ENCODE data around the gene HDAC6. TPM values are rescaled to one million over a fixed set of nuclear protein-coding genes. Genes with fewer than 3 reads are reported as not detected.

The HDAC6 gene
- total and polyA plus RNA-seq, 10 of the 15 experiments (the other 5 are each of a cell fraction or from before 2014, with no cell fraction given): 8.3 to 47.0 (median 34.1) TPM

DNA sequence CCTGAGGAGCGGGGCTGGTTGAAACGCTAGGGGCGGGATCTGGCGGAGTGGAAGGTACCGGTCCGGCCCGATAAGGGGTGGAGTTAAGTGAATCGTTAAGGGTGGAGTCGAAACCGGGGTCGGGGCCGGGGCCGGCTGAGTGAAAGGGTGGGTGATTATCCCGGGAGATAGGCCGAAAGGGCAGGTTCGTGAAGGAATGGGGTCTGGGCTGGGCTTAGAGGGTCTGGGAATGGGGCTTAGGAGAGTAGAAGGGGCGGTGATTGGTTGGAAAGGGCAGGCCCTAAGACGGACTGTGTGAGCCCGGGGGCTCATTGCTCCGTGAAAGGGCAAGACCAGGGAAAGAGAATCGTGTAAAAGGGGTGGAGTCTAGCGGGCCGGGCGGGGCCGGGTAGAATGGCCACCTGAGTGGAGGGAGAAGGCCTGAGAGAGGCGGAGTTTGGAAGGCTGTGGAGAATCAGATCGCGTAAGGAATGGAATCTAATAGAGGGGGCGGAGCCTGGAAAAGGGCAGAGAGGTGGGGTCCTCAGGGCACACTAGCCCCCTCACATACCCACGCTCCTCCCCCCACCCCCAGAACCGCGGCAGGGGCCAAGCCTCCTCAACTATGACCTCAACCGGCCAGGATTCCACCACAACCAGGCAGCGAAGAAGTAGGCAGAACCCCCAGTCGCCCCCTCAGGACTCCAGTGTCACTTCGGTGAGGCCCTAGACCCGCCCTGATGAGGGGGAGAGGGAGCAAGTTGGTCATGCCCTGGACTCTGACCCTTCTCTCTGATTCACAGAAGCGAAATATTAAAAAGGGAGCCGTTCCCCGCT lies 430 bp downstream of the HDAC6 start (continued):
- TF ChIP-seq, protein P1, sequence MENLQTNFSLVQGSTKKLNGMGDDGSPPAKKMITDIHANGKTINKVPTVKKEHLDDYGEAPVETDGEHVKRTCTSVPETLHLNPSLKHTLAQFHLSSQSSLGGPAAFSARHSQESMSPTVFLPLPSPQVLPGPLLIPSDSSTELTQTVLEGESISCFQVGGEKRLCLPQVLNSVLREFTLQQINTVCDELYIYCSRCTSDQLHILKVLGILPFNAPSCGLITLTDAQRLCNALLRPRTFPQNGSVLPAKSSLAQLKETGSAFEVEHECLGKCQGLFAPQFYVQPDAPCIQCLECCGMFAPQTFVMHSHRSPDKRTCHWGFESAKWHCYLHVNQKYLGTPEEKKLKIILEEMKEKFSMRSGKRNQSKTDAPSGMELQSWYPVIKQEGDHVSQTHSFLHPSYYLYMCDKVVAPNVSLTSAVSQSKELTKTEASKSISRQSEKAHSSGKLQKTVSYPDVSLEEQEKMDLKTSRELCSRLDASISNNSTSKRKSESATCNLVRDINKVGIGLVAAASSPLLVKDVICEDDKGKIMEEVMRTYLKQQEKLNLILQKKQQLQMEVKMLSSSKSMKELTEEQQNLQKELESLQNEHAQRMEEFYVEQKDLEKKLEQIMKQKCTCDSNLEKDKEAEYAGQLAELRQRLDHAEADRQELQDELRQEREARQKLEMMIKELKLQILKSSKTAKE (IDR thresholded peaks at IDR 0.05; ENCODE audit: low read depth, poor library complexity, severe bottlenecking): no peak
- no peak for TF ChIP-seq SRF (IDR thresholded peaks at IDR 0.05; ENCODE audit: low read depth in 2 of 2, low read length in 2 of 2)
- no peak for TF ChIP-seq RB1 (IDR thresholded peaks at IDR 0.05; ENCODE audit: borderline replicate concordance)
- peak; percentile 93 for TF ChIP-seq NBN (IDR thresholded peaks at IDR 0.05)
- no peak for TF ChIP-seq ZZZ3 (IDR thresholded peaks at IDR 0.05; ENCODE audit: control insufficient read depth, insufficient read length, low read depth)
- TF ChIP-seq, protein P2, sequence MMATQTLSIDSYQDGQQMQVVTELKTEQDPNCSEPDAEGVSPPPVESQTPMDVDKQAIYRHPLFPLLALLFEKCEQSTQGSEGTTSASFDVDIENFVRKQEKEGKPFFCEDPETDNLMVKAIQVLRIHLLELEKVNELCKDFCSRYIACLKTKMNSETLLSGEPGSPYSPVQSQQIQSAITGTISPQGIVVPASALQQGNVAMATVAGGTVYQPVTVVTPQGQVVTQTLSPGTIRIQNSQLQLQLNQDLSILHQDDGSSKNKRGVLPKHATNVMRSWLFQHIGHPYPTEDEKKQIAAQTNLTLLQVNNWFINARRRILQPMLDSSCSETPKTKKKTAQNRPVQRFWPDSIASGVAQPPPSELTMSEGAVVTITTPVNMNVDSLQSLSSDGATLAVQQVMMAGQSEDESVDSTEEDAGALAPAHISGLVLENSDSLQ (IDR thresholded peaks at IDR 0.05): peak; percentile 28; the same call in 1 of the 2 replicates
- no peak for TF ChIP-seq POLR2AphosphoS2 (IDR thresholded peaks at IDR 0.05; ENCODE audit: low read depth, low read length)
- TF ChIP-seq ZNF384 (IDR thresholded peaks at IDR 0.05; ENCODE audit: borderline replicate concordance, low read depth, low read length): no peak
- TF ChIP-seq RAD51 (IDR thresholded peaks at IDR 0.05): no peak
- TF ChIP-seq PML (IDR thresholded peaks at IDR 0.05; ENCODE audit: low read length): no peak
- no peak for TF ChIP-seq POU2F2 (IDR thresholded peaks at IDR 0.05; ENCODE audit: borderline replicate concordance, low read depth, low read length)
- no peak for TF ChIP-seq BMI1 (IDR thresholded peaks at IDR 0.05; ENCODE audit: borderline replicate concordance)
- no peak for TF ChIP-seq ZNF622 (IDR thresholded peaks at IDR 0.05)
- TF ChIP-seq HCFC1 (IDR thresholded peaks at IDR 0.05; ENCODE audit: low read length): no peak
- TF ChIP-seq JUND (IDR thresholded peaks at IDR 0.05; ENCODE audit: low read depth, low read length): no peak
- TF ChIP-seq, protein P3, sequence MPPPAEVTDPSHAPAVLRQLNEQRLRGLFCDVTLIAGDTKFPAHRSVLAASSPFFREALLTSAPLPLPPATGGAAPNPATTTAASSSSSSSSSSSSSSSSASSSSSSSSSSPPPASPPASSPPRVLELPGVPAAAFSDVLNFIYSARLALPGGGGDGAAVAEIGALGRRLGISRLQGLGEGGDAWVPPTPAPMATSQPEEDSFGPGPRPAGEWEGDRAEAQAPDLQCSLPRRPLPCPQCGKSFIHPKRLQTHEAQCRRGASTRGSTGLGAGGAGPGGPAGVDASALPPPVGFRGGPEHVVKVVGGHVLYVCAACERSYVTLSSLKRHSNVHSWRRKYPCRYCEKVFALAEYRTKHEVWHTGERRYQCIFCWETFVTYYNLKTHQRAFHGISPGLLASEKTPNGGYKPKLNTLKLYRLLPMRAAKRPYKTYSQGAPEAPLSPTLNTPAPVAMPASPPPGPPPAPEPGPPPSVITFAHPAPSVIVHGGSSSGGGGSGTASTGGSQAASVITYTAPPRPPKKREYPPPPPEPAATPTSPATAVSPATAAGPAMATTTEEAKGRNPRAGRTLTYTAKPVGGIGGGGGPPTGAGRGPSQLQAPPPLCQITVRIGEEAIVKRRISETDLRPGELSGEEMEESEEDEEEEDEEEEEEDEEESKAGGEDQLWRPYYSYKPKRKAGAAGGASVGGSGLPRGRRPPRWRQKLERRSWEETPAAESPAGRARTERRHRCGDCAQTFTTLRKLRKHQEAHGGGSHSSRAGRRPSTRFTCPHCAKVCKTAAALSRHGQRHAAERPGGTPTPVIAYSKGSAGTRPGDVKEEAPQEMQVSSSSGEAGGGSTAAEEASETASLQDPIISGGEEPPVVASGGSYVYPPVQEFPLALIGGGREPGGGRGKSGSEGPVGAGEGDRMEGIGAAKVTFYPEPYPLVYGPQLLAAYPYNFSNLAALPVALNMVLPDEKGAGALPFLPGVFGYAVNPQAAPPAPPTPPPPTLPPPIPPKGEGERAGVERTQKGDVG (CRISPR knock-in tag; IDR thresholded peaks at IDR 0.05): no peak
- TF ChIP-seq EED (IDR thresholded peaks at IDR 0.05; ENCODE audit: low read depth): no peak
- TF ChIP-seq EP300 (IDR thresholded peaks at IDR 0.05; ENCODE audit: borderline replicate concordance in 1 of 2, control insufficient read depth in 1 of 2, low read depth in 2 of 2, low read length in 2 of 2): no peak
- no peak for TF ChIP-seq ETV6 (conservative IDR thresholded peaks at IDR 0.05 in 1 of 2, IDR thresholded peaks at IDR 0.05 in 1 of 2; ENCODE audit: borderline replicate concordance in 1 of 2, low read depth in 1 of 2)
- TF ChIP-seq, protein P4, sequence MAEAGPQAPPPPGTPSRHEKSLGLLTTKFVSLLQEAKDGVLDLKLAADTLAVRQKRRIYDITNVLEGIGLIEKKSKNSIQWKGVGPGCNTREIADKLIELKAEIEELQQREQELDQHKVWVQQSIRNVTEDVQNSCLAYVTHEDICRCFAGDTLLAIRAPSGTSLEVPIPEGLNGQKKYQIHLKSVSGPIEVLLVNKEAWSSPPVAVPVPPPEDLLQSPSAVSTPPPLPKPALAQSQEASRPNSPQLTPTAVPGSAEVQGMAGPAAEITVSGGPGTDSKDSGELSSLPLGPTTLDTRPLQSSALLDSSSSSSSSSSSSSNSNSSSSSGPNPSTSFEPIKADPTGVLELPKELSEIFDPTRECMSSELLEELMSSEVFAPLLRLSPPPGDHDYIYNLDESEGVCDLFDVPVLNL (IDR thresholded peaks at IDR 0.05; ENCODE audit: low read depth, low read length): no peak
- TF ChIP-seq MXI1 (IDR thresholded peaks at IDR 0.05; ENCODE audit: low read depth, low read length): no peak
